Measurements from ENCODE around the gene BCL11B.

Gene BCL11B

GRCh38 chr14:99169776-99170356 lies 102.1 kb downstream of the BCL11B start:
- in situ Hi-C loops (cut with MboI; ENCODE audit: low sequenced_read_pairs): no loop called here

DNA sequence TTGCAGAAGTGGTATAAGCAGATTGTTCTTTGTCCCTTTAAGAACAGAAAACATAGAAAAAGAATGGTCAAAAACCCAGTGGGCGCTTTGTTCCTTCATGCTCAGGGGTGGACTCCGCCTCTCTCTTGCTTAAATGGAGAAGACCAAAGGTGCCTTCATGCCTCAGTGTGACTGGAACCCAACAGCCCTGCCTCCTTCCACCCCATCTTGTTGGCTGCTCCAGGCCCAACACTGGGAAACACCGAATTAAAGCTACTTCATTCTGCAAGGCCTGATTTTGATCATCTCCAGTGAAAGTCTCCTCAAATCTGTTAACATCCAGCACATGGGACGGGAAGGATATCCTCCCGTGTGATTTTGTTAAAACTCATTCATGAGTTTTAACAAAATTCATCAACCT lies 103.7 kb downstream of the BCL11B start:
- in situ Hi-C loops (cut with MboI; ENCODE audit: low sequenced_read_pairs): no loop called here

GRCh38 chr14:99166506-99166905 lies 105.5 kb downstream of the BCL11B start:
- in situ Hi-C loops (cut with MboI; ENCODE audit: low sequenced_read_pairs): no loop called here

- in situ Hi-C loops (cut with MboI; ENCODE audit: low sequenced_read_pairs): no loop called here
Measured at GRCh38 chr14:99164712-99165111, 107.3 kb downstream of the BCL11B start.

DNA sequence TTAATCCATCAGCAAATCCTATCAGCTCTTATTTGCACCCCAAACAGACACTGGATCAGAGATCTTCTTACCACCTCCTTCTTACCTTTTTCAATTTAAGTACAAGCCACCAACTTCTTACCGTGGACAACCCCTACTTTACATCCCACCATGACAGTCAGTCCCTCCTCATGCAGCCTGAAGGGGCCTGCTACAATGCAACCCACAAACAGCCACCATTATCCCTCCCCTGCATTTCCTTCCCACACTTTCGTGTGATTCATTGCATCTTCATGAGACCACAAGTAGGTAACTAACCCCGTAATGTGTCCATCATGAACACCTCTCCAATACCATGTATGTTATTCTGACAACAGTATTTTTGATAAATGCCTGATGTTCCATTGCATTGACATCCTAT lies 108.6 kb downstream of the BCL11B start:
- in situ Hi-C loops (cut with MboI; ENCODE audit: low sequenced_read_pairs): no loop called here

GRCh38 chr14:99159341-99160340 lies 112.4 kb downstream of the BCL11B start:
- in situ Hi-C loops (cut with MboI; ENCODE audit: low sequenced_read_pairs): no loop called here

- in situ Hi-C loops (cut with MboI; ENCODE audit: low sequenced_read_pairs): no loop called here
Measured at GRCh38 chr14:99158646-99159165, 113.3 kb downstream of the BCL11B start.

- in situ Hi-C loops (cut with MboI; ENCODE audit: low sequenced_read_pairs): no loop called here
Measured at GRCh38 chr14:99158150-99158549, 113.8 kb downstream of the BCL11B start.

DNA sequence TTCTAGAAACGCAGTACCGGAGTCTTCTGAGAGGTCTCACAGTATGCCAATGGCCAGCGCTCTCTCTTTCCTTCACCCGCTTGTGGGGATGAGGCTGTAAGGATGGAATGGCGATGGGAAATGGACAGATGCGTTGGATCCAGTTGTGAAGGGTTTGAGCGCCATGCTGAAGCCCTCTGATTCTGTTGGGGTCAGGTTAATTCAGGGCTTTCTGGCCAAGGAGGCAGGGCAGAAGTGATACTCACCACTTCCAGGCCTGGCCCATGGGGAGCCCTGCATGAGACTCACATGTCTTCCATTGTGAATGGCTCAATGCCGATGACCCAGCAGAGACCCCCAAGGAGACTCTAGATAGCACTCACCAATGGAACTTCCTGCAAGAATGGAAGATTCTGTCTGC lies 114.3 kb downstream of the BCL11B start:
- in situ Hi-C loops (cut with MboI; ENCODE audit: low sequenced_read_pairs): no loop called here

- in situ Hi-C loops (cut with MboI; ENCODE audit: low sequenced_read_pairs): no loop called here
Measured at GRCh38 chr14:99157246-99157645, 114.8 kb downstream of the BCL11B start.

DNA sequence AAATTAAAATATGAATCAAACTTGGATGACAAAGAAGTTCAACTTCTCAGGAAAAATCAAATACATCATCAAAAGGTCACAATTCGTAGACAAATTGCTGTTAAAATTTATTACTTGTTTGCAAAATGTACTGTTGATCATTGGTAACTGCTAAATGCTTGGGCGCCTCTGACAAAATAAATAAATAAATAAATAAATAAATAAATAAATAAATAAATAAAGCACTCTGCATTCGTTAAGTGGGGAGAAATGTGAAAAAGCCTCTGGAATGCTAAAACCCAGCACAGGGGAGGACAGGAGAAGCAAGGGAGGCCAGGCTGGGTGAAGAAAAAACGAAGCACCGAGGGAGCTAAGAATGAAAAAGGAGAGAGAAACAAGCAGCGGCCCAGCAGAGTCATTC lies 115.2 kb downstream of the BCL11B start:
- in situ Hi-C loops (cut with MboI; ENCODE audit: low sequenced_read_pairs): no loop called here

- in situ Hi-C loops (cut with MboI; ENCODE audit: low sequenced_read_pairs): no loop called here
Measured at GRCh38 chr14:99156090-99156425, 115.9 kb downstream of the BCL11B start.

DNA sequence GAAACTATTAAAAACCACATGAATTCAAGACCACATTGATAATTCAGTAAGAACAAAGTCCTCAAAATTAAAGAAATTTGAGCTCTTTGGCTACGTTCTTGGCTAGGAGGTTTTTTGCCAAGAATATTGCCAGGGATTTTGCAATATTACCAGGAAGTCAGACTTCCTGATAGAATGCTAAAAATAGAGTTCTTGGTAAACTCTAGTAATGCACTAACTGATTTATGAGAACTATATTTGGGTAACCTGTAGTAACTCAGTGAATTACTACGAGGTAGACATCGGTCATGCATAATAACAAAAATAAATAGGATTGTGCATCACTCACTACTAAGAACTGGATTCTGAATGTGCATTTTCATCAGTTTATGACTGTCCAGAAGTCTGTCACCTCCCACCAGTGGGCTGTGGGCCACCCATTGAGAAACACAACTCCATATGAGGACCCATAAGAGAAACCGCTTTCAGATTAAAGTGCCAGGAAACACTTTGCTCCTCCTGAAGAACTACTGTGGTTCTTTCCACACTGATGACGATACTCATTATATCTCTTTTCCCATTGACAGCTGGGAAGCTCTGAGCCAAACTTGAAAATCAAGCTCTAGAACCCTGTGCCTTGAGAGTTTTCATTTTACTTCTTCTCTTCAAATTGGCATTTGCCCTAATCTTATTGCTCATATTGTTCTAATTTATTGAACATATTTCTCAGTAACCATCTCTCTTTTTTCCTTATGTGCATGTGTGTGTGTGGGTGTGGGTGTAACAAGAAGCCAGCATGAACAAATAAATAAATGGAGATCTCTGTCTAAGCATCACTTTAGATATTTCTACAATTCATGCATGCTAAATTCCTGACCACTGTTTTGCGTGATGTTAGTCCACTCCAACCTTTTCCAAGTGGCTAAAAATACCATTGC lies 116.6 kb downstream of the BCL11B start:
- in situ Hi-C loops (cut with MboI; ENCODE audit: low sequenced_read_pairs): no loop called here

DNA sequence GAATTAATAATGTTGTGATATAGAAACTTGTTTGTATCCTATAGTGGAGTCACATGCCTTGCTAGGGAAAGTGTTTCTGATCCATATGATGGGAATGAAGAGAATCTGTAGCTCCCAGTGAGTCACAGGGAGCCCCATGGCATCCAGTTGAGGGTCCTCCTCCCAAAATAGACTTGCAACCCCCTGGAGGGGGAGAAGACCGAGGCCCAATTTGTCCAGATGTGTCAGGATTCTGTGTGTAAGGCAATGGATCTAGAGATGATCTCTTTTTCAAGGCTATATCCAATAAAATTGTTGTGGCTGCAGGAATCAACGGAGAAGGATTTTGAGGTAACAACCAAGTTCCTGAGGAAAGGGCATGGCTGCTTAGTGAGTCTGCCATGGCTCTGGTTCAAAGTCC lies 121.8 kb downstream of the BCL11B start:
- in situ Hi-C loops (cut with MboI; ENCODE audit: low sequenced_read_pairs): no loop called here

DNA sequence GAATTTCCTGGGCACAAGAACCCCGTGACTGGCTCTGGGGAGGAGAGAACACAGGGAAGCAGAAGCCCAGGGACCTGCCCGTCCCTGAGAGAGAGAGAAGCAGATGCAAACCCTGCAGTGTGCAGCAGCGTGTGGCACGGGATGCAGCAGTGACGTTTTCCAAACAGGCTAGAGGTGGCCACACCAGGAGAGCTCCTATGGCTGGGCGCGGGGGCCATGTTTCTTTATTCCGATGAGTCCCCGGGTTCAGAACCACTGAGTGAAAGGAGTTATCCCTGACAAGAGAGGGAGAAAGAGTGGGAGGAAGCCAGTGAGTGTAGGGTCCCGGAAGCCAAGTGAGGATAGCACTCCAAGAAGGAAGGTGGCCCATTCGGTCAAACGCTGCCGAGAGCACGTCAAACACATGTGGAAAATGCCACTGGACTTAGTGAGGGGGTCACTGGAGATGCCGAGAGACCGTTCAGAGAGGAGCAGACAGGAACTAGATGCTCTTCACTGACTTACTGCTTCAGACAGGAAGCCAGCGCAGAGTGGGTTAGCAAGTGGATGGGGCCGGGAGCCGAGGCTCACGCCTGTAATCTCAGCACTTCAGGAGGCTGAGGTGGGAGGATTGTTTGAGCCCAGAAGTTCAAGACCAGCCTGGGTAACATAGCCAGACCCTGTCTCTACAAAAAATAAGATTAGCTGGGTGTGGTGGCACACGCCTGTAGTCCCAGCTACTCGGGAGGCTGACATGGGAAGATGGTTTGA lies 123.0 kb downstream of the BCL11B start:
- in situ Hi-C loops (cut with MboI; ENCODE audit: low sequenced_read_pairs): no loop called here

GRCh38 chr14:99148131-99148530 lies 123.9 kb downstream of the BCL11B start:
- in situ Hi-C loops (cut with MboI; ENCODE audit: low sequenced_read_pairs): no loop called here

GRCh38 chr14:99147366-99147740 lies 124.6 kb downstream of the BCL11B start:
- in situ Hi-C loops (cut with MboI; ENCODE audit: low sequenced_read_pairs): no loop called here

GRCh38 chr14:99146616-99147365 lies 125.2 kb downstream of the BCL11B start:
- in situ Hi-C loops (cut with MboI; ENCODE audit: low sequenced_read_pairs): no loop called here

DNA sequence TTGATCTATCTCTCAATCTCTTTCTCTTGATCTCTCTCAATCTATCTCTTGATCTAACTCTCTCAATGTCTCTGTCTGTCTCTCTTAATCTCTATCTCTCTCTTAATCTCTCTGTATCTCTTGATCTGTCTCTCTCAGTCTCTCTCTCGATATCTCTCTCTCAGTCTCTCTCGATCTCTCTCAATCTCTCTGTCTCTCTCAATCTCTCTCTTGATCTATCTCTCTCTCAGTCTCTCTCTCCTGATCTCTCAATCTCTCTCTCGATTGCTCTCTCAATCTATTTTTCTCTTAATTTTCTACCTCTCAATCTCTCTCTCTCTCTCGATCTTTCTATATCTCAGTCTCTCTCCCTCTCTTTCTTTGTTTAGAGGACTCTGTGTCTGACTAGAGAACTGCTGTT lies 126.7 kb downstream of the BCL11B start:
- in situ Hi-C loops (cut with MboI; ENCODE audit: low sequenced_read_pairs): no loop called here

DNA sequence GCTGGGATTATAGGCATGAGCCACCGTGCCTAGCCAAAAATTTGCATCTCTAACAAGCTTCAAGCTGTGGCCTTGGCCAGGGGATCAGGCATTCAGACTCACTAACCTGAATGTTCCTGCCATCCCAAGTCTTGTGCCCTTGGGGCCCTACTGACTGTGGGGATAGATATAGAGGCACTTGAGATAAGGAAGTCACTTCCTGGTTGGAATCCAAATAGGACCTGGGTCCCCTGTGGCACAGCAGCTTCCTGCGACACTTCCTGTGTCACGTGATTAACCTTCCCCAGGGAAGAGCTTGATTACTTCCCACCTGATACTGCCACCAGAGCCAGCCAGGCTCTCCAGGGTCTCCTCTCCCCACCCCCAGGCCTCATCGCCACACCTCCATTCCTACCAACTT lies 128.2 kb downstream of the BCL11B start:
- in situ Hi-C loops (cut with MboI; ENCODE audit: low sequenced_read_pairs): no loop called here

All from HL-60/S4 treated with phorbol 12-myristate 13-acetate at 8.2 ng/mL for 4 days and 3 days (cell line).